CD1c-positive myeloid dendritic cell (primary cell): Measurements from ENCODE around the gene LRRC4.

Source experiments
- DNase-seq: peaks from one replicate; pipeline ENCODE4 v3.0.0-alpha.2; 2016; ENCODE audit errors: extremely low spot score

Gene LRRC4

DNA sequence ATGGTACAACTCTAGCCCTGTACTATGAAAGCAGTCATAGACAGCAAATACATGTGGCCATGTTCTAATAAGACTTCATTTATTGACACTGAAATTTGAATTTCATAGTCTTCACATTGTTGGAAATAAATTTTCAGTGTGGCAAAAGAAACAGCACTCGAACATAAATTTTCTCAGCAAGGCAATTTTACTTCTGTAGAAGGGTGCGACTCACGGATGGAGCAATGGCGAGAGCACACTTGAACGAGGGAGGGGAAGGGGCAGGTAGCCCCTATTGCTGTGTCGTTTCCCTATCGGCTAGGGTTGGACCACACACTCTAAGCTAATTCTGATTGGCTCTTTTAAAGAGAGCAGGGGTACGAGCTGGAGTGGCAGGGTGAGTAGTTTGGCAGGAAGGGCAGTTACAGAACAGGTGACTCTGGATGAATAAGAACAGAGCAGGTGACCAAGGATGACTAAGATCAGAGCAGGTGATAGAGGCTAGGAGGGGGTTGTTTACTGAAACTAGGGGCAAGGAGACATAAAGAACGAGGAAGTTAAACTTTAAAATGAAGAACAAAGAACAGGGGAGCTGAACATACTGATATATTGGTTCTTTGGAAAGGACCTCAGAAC lies 52.0 kb downstream of the LRRC4 start:
- DNase-seq = no peak

DNA sequence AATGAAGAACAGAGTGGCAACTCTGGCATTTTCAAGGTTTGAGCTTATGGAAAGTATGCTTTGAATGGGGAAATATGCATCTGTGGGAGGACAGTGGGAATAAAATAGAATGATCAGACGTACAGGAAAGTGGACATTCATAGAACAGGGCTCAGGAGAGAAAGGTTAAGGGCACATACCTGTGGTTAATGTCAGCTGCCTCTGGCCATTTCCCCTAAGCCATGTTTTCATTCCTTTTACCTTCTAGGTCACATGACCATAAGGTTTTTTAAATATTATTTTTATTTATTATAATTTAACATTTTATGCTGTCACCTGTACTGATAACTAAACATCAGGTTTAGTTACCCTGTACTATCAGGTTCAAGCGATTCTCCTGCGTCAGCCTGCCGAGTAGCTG lies 52.8 kb downstream of the LRRC4 start:
- DNase-seq = no peak
